HUDEP-2 (cell line): ENCODE results near the gene ATP6V1E1.
"Not testable (repeated sequence)": the region's sequence is repeated elsewhere in the genome, so short reads cannot be mapped to it uniquely, and the experiment has no call there.

Experiments used
- DNase-seq, 76 experiments: peaks; one replicate each; lab custom pipeline; 2025; ENCODE audit not compliant: unreplicated experiment in 76 of 76; lab: John Stamatoyannopoulos, UW

ATP6V1E1 gene

GRCh38 chr22:17628406-17629172 lies at the start of gene ATP6V1E1:
TSS of gene ATP6V1E1 (minus strand) at chr22:17628749. CDS start at chr22:17628635, 114 bp downstream.
- DNase-seq: peak; percentile 22 to 97 (median 90)

- no peak for DNase-seq
Measured at GRCh38 chr22:17675584-17675983, 47.0 kb upstream of the ATP6V1E1 start.

GRCh38 chr22:17674152-17674551 lies 45.6 kb upstream of the ATP6V1E1 start:
- DNase-seq: no peak

GRCh38 chr22:17672417-17672991 lies 44.0 kb upstream of the ATP6V1E1 start:
- DNase-seq: no peak

GRCh38 chr22:17671521-17672092 lies 43.1 kb upstream of the ATP6V1E1 start:
- not testable (repeated sequence) for DNase-seq

- DNase-seq: no peak
Measured at GRCh38 chr22:17665854-17666253, 37.3 kb upstream of the ATP6V1E1 start.

GRCh38 chr22:17665248-17665647 lies 36.7 kb upstream of the ATP6V1E1 start:
- no peak for DNase-seq

- DNase-seq: no peak
Measured at GRCh38 chr22:17664414-17665055, 36.0 kb upstream of the ATP6V1E1 start.

GRCh38 chr22:17656870-17657395 lies 28.4 kb upstream of the ATP6V1E1 start:
- no peak for DNase-seq

- no peak for DNase-seq
Measured at GRCh38 chr22:17655289-17655688, 26.7 kb upstream of the ATP6V1E1 start.

- no peak for DNase-seq
Measured at GRCh38 chr22:17648569-17648968, 20.0 kb upstream of the ATP6V1E1 start.

- DNase-seq: no peak
Measured at GRCh38 chr22:17647991-17648390, 19.4 kb upstream of the ATP6V1E1 start.

GRCh38 chr22:17647452-17647851 lies 18.9 kb upstream of the ATP6V1E1 start:
- no peak for DNase-seq

- not testable (repeated sequence) for DNase-seq
Measured at GRCh38 chr22:17642357-17642756, 13.8 kb upstream of the ATP6V1E1 start.

- no peak for DNase-seq
Measured at GRCh38 chr22:17641269-17641668, 12.7 kb upstream of the ATP6V1E1 start.

GRCh38 chr22:17639247-17639741 lies 10.7 kb upstream of the ATP6V1E1 start:
- DNase-seq: peak in 26 of 76 experiments; percentile 2 to 49 (median 15)

GRCh38 chr22:17638432-17639246 lies 10.1 kb upstream of the ATP6V1E1 start, which contains the start of gene BCL2L13:
TSS of gene BCL2L13 (plus strand) at chr22:17638757. CDS start at chr22:17655712, 16,955 bp downstream.
- DNase-seq: peak in 75 of 76 experiments; percentile 50 to 91 (median 81)

- peak in 19 of 76 experiments; percentile 19 to 58 (median 38) for DNase-seq
Measured at GRCh38 chr22:17638182-17638431, 9.6 kb upstream of the ATP6V1E1 start.

- peak in 7 of 76 experiments; percentile 28 to 58 (median 47) for DNase-seq
Measured at GRCh38 chr22:17637490-17638181, 9.1 kb upstream of the ATP6V1E1 start.

GRCh38 chr22:17636850-17637249 lies 8.3 kb upstream of the ATP6V1E1 start:
- not testable (repeated sequence) for DNase-seq
